Vagina (tissue), 2 donors: ENCODE measurements around the gene VAX1. TPM values are rescaled to one million over a fixed set of nuclear protein-coding genes. Genes with fewer than 3 reads are reported as not detected.

Experiments used
- DNase-seq, 2 donors: peaks; one replicate each; pipeline ENCODE4 v3.0.0-alpha.2; 2017; ENCODE audit errors: extremely low spot score in 2 of 2
- H3K27ac ChIP-seq: fragments of 200-600 bp; sonication (generic); one replicate; pipeline ENCODE4 v1.5.1; 2019
- H3K27me3 ChIP-seq: fragments of 200-600 bp; sonication (generic); one replicate; pipeline ENCODE4 v1.5.1; 2019
- H3K36me3 ChIP-seq, 2 donors: fragments of 200-600 bp; sonication (generic); one replicate each; pipeline ENCODE4 v1.5.1; 2017 to 2019
- H3K4me1 ChIP-seq: fragments of 200-600 bp; sonication (generic); one replicate; pipeline ENCODE4 v1.5.1; 2019
- H3K4me3 ChIP-seq, 2 donors: fragments of 200-600 bp; sonication (generic); 1 replicate in 1 of 2; 2 replicates in 1 of 2; pipeline ENCODE4 v1.5.1; 2016 to 2019
- H3K9me3 ChIP-seq: fragments of 200-600 bp; sonication (generic); one replicate; pipeline ENCODE4 v1.5.1; 2019
- POLR2A ChIP-seq, 2 donors: fragments of 450-650 bp; IDR thresholded peaks; one replicate each; pipeline ENCODE4 v1.6.1; 2017; ENCODE audit warnings: antibody characterized with exemption in 2 of 2, mild to moderate bottlenecking in 2 of 2, moderate library complexity in 2 of 2
- POLR2AphosphoS5 ChIP-seq, 2 donors: sonication (generic); formaldehyde crosslinking; IDR thresholded peaks; one replicate each; pipeline ENCODE4 v1.9.0; 2017; ENCODE audit warnings: antibody characterized with exemption in 2 of 2, mild to moderate bottlenecking in 2 of 2, low read depth in 1 of 2; ENCODE audit not compliant: insufficient read depth in 1 of 2
- intact Hi-C: fragments of 100-400 bp; cut with DNase I; formaldehyde crosslinking; loops from one replicate; pipeline ENCODE4 v1.15.1; 2023
- total RNA-seq: library from RNA; depleted of rRNA; stranded (reverse); fragments of >200 nt; gene quantifications from one replicate; pipeline ENCODE4 v1.2.3, GENCODE V29; 2016
- TF ChIP-seq, protein P1 (sequence below), 3 experiments: fragments of 450-650 bp in 2 of 3; fragments of 200-600 bp in 1 of 3; sonication (generic) in 1 of 3; IDR thresholded peaks; one replicate each; pipeline ENCODE4 v1.5.1; 2017 to 2019; ENCODE audit warnings: antibody characterized with exemption in 3 of 3, mild to moderate bottlenecking in 2 of 3, moderate library complexity in 2 of 3

VAX1 gene
- total RNA-seq, 1 donor from 2014 or later = not detected

DNA sequence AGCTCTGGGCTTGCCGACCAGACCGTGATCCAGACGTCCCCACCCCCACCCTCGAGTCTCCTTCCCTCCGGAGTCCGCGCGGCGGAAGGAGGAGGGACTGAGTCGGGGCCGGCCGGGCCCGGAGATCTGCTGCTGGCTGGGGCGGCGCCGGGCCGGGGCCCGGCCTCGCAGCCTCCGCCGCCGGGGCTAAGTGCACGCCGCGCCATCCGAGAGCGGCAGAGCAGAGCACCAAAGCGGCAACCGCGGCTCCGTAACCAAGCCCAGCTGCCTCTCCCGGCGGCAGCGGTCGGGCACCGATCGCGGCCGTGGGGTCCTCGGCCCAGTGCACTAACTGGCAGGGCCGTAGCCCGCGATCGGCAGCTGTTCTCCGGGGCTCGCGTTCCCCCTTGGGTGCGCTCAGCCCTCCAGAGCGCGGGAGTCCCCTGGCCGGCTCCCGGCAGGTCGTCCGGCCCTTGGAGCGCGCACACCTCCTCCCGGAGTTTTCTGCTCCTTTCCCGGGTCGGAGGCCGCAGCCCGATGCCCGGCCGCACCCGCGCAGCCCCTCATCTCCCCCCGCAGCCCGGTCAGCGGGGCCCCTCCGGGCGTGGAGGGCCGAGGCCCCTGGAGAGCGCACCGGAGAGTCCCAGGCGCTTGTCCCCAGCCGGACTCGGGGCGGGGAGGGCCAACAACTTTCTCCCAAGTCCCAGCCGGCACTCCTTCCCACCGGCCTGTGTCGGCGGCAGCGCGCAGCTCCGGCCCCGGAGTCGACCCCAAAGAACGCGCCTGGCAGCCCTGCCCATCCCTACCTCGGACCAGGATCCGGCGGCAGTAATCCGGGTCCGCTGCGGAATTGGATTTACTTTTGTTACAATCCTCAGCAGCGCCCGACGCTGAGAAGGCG is 799 bp downstream of the VAX1 start:
- no peak for TF ChIP-seq POLR2A (IDR thresholded peaks at IDR 0.05)
- TF ChIP-seq POLR2AphosphoS5 (IDR thresholded peaks at IDR 0.05; ENCODE audit: insufficient read depth in 1 of 2, low read depth in 1 of 2) = no peak
- TF ChIP-seq, protein P1, sequence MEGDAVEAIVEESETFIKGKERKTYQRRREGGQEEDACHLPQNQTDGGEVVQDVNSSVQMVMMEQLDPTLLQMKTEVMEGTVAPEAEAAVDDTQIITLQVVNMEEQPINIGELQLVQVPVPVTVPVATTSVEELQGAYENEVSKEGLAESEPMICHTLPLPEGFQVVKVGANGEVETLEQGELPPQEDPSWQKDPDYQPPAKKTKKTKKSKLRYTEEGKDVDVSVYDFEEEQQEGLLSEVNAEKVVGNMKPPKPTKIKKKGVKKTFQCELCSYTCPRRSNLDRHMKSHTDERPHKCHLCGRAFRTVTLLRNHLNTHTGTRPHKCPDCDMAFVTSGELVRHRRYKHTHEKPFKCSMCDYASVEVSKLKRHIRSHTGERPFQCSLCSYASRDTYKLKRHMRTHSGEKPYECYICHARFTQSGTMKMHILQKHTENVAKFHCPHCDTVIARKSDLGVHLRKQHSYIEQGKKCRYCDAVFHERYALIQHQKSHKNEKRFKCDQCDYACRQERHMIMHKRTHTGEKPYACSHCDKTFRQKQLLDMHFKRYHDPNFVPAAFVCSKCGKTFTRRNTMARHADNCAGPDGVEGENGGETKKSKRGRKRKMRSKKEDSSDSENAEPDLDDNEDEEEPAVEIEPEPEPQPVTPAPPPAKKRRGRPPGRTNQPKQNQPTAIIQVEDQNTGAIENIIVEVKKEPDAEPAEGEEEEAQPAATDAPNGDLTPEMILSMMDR (IDR thresholded peaks at IDR 0.05) = no peak
- Histone ChIP-seq H3K36me3 (no peaks in the 10 kb centered on the region), H3K4me1 (peaks cover 34% of the 10 kb centered on the region), H3K4me3 (peak overlapping the region; percentile 30 to 35), H3K9me3 (no peaks in the 10 kb centered on the region), H3K27me3 (peaks cover 7% of the 10 kb centered on the region), H3K27ac (no peak overlapping the region)
- DNase-seq = peak in 1 of 2 donors; percentile 40
- intact Hi-C loops = no loop called here

DNA sequence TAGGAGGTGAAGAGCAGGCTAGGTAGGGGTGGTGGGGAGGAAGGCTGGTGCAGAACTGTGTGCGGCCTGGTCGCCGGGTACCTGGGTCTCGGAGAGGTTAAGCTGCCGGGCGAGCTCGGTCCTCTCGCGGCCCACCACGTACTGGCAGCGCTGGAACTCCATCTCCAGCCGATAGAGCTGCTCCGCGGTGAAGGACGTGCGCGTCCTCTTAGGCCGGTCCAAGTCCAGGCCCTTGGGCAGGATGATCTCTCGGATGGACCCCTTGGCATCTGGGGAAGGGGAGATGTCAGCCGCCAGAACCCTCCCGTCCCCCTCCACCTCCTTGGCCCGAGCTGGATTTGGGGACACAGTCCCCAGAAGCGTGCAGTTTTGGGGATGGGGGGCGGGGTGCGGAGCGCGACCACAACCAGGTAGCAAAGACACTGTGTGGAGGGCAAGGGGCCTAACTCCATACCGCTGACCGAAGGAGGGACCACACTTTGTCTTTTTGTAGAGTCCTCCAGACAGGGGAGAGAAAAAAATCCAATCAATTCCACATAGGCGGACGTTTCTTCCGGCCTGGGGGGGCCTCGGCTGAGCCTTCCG is 1.6 kb downstream of the VAX1 start:
- intact Hi-C loops = no loop called here
- Histone ChIP-seq H3K4me3 (peak overlapping the region in 1 of 2 donors; percentile 35), H3K9me3 (no peaks in the 10 kb centered on the region), H3K4me1 (peaks cover 41% of the 10 kb centered on the region), H3K27ac (no peak overlapping the region), H3K27me3 (peaks cover 10% of the 10 kb centered on the region), H3K36me3 (no peaks in the 10 kb centered on the region)
- TF ChIP-seq, protein P1 (IDR thresholded peaks at IDR 0.05) = no peak
- no peak for TF ChIP-seq POLR2A (IDR thresholded peaks at IDR 0.05)
- no peak for TF ChIP-seq POLR2AphosphoS5 (IDR thresholded peaks at IDR 0.05; ENCODE audit: insufficient read depth in 1 of 2, low read depth in 1 of 2)
- peak in 1 of 2 donors; percentile 84 for DNase-seq

DNA sequence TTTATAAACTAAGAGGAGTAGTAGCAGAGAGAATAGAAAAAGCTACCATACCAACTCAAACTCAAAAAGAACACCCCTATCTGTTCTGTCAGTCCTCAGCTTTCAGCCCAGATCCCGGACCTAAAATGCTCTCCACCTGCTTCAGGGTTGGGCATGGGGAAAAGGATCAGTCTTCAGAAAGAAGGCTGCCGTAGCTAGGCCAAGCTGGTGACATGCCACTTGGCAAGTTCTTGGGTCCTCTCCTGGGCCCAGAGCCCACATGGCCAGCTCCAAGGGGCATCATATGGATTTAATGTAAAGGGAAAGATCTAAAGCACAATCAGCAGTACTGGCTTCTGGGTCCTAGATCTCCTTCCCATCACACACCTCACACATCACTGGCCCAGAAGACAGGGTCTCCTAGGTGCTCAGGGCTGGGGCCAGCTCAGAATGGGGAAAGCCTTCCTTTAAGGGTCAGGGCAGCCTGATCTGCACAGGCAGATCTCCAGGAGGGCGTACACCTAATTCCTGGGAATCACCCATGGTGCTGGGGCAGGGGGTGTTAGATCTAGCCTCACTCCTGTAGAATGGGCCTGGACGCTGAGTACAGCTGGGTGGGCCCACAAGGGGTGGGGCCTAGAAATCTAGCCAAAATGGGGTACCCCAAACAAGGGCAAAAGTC is 2.5 kb downstream of the VAX1 start:
- DNase-seq = peak in 1 of 2 donors; percentile 55
- Histone ChIP-seq H3K9me3 (no peaks in the 10 kb centered on the region), H3K36me3 (no peaks in the 10 kb centered on the region), H3K4me3 (no peak overlapping the region), H3K27ac (no peak overlapping the region), H3K4me1 (peaks cover 45% of the 10 kb centered on the region), H3K27me3 (peaks cover 10% of the 10 kb centered on the region)
- no peak for TF ChIP-seq POLR2AphosphoS5 (IDR thresholded peaks at IDR 0.05; ENCODE audit: insufficient read depth in 1 of 2, low read depth in 1 of 2)
- no peak for TF ChIP-seq POLR2A (IDR thresholded peaks at IDR 0.05)
- TF ChIP-seq, protein P1 (IDR thresholded peaks at IDR 0.05) = no peak
- intact Hi-C loops = no loop called here

DNA sequence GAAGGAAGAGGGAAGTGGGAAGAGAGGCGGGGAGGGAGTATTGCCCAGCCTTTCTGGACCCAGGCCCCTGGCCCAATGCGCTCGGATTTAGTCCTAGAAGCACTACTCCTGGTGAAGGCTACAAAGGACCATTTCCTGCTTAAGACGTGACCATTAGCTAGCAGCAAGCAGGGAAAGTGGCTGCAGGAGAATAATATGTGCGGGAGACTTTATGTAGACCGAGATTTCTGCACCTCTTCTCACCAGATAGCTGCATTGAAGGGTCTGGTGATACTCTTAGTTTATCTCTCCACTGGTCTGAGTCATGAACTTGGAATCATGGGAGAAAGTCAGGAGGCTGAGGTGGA is 3.1 kb downstream of the VAX1 start:
- Histone ChIP-seq H3K4me3 (no peak overlapping the region), H3K4me1 (peaks cover 45% of the 10 kb centered on the region), H3K27ac (no peak overlapping the region), H3K9me3 (no peaks in the 10 kb centered on the region), H3K36me3 (no peaks in the 10 kb centered on the region), H3K27me3 (peaks cover 10% of the 10 kb centered on the region)
- no peak for DNase-seq
- intact Hi-C loops = no loop called here
- TF ChIP-seq, protein P1 (IDR thresholded peaks at IDR 0.05) = no peak
- no peak for TF ChIP-seq POLR2A (IDR thresholded peaks at IDR 0.05)
- no peak for TF ChIP-seq POLR2AphosphoS5 (IDR thresholded peaks at IDR 0.05; ENCODE audit: insufficient read depth in 1 of 2, low read depth in 1 of 2)
